ENCODE results near the gene SKP2.

DNA sequence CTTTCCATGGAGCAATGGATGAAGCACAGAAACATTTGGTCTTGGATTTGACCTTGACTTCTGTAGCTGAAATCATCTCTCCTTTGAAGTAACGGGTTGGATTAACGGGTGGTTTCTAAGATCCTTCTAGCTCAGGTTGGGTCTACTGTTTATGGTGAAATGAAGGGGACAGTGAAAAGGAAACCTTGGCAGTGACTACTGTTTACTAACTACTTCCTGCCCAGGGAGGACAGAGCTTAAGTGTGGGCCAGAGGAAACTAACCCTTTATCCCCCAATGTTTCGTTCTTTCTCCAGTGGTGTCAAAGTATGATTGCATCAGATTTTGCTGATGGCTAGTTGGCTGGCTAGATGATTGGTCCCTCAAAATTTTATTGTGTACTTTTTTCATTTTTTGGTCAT, 22.2 kb downstream of the SKP2 start:
- TF ChIP-seq, protein P1, sequence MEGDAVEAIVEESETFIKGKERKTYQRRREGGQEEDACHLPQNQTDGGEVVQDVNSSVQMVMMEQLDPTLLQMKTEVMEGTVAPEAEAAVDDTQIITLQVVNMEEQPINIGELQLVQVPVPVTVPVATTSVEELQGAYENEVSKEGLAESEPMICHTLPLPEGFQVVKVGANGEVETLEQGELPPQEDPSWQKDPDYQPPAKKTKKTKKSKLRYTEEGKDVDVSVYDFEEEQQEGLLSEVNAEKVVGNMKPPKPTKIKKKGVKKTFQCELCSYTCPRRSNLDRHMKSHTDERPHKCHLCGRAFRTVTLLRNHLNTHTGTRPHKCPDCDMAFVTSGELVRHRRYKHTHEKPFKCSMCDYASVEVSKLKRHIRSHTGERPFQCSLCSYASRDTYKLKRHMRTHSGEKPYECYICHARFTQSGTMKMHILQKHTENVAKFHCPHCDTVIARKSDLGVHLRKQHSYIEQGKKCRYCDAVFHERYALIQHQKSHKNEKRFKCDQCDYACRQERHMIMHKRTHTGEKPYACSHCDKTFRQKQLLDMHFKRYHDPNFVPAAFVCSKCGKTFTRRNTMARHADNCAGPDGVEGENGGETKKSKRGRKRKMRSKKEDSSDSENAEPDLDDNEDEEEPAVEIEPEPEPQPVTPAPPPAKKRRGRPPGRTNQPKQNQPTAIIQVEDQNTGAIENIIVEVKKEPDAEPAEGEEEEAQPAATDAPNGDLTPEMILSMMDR (IDR thresholded peaks at IDR 0.05) = no peak
- TF ChIP-seq POLR2A (IDR thresholded peaks at IDR 0.05) = no peak
